H1 (cell line): Measurements from ENCODE around the gene DOCK10. TPM values are rescaled to one million over a fixed set of nuclear protein-coding genes. Genes with fewer than 3 reads are reported as not detected.

Source experiments
- BRCA1 ChIP-seq: IDR thresholded peaks from 2 replicates; pipeline ENCODE4 v1.6.1; 2012; ENCODE audit warnings: low read depth, low read length, improper control_type of control experiment
- CTCF ChIP-seq, 3 experiments: IDR thresholded peaks; 1 replicate in 2 of 3; 2 replicates in 1 of 3; pipeline versions ENCODE4 v1.5.1 to v1.6.1; 2011; ENCODE audit warnings: low read length in 3 of 3, mild to moderate bottlenecking in 3 of 3, inconsistent platforms in 2 of 3, low read depth in 1 of 3, moderate library complexity in 1 of 3; ENCODE audit not compliant: insufficient read depth in 1 of 3; ENCODE audit errors: control extremely low read depth in 1 of 3
- EGR1 ChIP-seq: IDR thresholded peaks from 2 replicates; pipeline ENCODE4 v1.6.1; 2011; ENCODE audit warnings: low read depth, low read length, borderline replicate concordance
- NRF1 ChIP-seq: IDR thresholded peaks from 2 replicates; pipeline ENCODE4 v1.6.1; 2011; ENCODE audit warnings: mild to moderate bottlenecking, low read depth, low read length, improper control_type of control experiment
- SP2 ChIP-seq: IDR thresholded peaks from 2 replicates; pipeline ENCODE4 v1.6.1; 2012; ENCODE audit warnings: mild to moderate bottlenecking, low read length, inconsistent platforms
- TAF1 ChIP-seq: IDR thresholded peaks from 2 replicates; pipeline ENCODE4 v1.6.1; 2011; ENCODE audit warnings: mild to moderate bottlenecking, low read depth, low read length
- polyA plus RNA-seq, 7 experiments: library from polyadenylated mRNA; depleted of rRNA in 3 of 7; stranded (reverse) in 5 of 7; unstranded in 2 of 7; fragments of >200 nt in 5 of 7; fragments of 200-250 nt in 2 of 7; gene quantifications; 1 replicate in 5 of 7; 2 replicates in 1 of 7; 4 replicates in 1 of 7; pipeline versions ENCODE4 v1.2.1 to v1.2.3, GENCODE V29; 2011 to 2013; ENCODE audit warnings: missing spikeins in 2 of 7, mixed read lengths in 2 of 7
- total RNA-seq: library from RNA; stranded (reverse); fragmentation: NEBNext Ultra II Directional; extraction: Animal tissue kit (Norgen Biotek cat#: 25700); gene quantifications from 2 replicates; pipeline ENCODE4 v1.2.1, GENCODE V29; 2021

DOCK10 gene
- total and polyA plus RNA-seq, 2 of the 8 experiments (the other 6 are each of a cell fraction or from before 2014, with no cell fraction given): 0.33 to 1.6 TPM

- TF ChIP-seq NRF1: no peak
- no peak for TF ChIP-seq CTCF (IDR thresholded peaks at IDR 0.05; ENCODE audit: control extremely low read depth in 1 of 3, insufficient read depth in 1 of 3, low read depth in 1 of 3, low read length in 3 of 3)
- no peak for TF ChIP-seq SP2
- no peak for TF ChIP-seq EGR1
- no peak for TF ChIP-seq TAF1
- TF ChIP-seq BRCA1: no peak
Observed at GRCh38 chr2:225086439-225086838, 44.2 kb upstream of the DOCK10 start (continued).
